Measurements from ENCODE around the gene GKAP1. TPM values are rescaled to one million over a fixed set of nuclear protein-coding genes. Genes with fewer than 3 reads are reported as not detected.
A peak's percentile ranks its signal among the peaks of the same experiment; 100 is the strongest.

The GKAP1 gene
- polyA plus RNA-seq, 1 of the 3 experiments (the other 2 are of a cell fraction), result 1.7 TPM

GRCh38 chr9:83715794-83716193, 101.8 kb downstream of the GKAP1 start (continued):
- TF ChIP-seq RFX5 (IDR thresholded peaks at IDR 0.05; ENCODE audit: low read length), result no peak
- TF ChIP-seq, protein P1, sequence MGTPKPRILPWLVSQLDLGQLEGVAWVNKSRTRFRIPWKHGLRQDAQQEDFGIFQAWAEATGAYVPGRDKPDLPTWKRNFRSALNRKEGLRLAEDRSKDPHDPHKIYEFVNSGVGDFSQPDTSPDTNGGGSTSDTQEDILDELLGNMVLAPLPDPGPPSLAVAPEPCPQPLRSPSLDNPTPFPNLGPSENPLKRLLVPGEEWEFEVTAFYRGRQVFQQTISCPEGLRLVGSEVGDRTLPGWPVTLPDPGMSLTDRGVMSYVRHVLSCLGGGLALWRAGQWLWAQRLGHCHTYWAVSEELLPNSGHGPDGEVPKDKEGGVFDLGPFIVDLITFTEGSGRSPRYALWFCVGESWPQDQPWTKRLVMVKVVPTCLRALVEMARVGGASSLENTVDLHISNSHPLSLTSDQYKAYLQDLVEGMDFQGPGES (IDR thresholded peaks at IDR 0.05; ENCODE audit: low read depth, low read length), result no peak
- no peak for TF ChIP-seq ZBTB33 (IDR thresholded peaks at IDR 0.05; ENCODE audit: borderline replicate concordance, low read depth)
- TF ChIP-seq EZH2phosphoT487 (IDR thresholded peaks at IDR 0.05; ENCODE audit: borderline replicate concordance, low read depth), result no peak

DNA sequence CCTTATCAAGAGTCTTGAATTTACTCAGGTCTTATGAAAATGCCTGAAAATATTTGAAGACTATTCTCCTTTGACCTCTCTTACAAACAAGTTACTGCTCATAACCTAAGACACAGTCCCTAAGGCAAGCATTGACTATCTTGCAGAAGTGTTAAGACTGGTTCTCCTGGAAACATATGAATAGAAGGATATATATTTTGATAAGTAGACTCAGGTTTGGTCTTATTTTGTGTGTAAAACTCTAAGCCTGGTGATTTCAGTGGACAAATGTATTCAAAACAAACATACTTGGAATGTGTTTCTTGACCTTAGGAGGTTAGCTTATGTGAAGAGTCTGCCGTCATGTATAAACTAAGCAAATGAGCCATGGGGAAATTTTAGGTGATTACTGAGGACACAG, 102.3 kb downstream of the GKAP1 start:
- Histone ChIP-seq H4K20me1 (ENCODE audit: insufficient read depth) (no peaks in the 10 kb centered on the region), H3K4me3 (ENCODE audit: low read depth in 2 of 2, low read length in 1 of 2) (no peak overlapping the region), H3K27me3 (ENCODE audit: insufficient read depth) (no peaks in the 10 kb centered on the region), H3K9me3 (no peaks in the 10 kb centered on the region), H3K4me1 (ENCODE audit: control insufficient read depth in 1 of 2, insufficient read depth in 2 of 2, low read depth in 1 of 2, low read length in 1 of 2) (no peaks in the 10 kb centered on the region), H3K9ac (no peak overlapping the region), H3K36me3 (replicated peaks in 1 of 2; ENCODE audit: control insufficient read depth in 1 of 2, insufficient read depth in 2 of 2, low read length in 1 of 2) (no peaks in the 10 kb centered on the region), H3K79me2 (ENCODE audit: insufficient read depth) (no peaks in the 10 kb centered on the region), H3F3A (replicated peaks; ENCODE audit: insufficient read depth) (no peaks in the 10 kb centered on the region), H3K27ac (ENCODE audit: low read depth in 2 of 2, low read length in 1 of 2) (no peak overlapping the region), H2AFZ (ENCODE audit: low read depth) (no peak overlapping the region), H3K4me2 (no peak overlapping the region), H3K9me2 (no peaks in the 10 kb centered on the region)
- ChIA-PET POLR2A (no interaction called here), CTCF (interaction anchor here (1.3 kb wide), 1 partner anchor 66 kb away, joined by 5 read pairs; no protein-coding TSS in a partner anchor)
- 72% methylated on average over 1 of the region's 1 CpG for WGBS (ENCODE audit: low lambda C conversion rate)
- TF ChIP-seq GATA2 (CRISPR knock-in tag; IDR thresholded peaks at IDR 0.05) (no peak), SIN3A (IDR thresholded peaks at IDR 0.05; ENCODE audit: borderline replicate concordance, low read depth, low read length) (no peak), ELF1 (IDR thresholded peaks at IDR 0.05) (no peak)
- no peak for DNase-seq

DNA sequence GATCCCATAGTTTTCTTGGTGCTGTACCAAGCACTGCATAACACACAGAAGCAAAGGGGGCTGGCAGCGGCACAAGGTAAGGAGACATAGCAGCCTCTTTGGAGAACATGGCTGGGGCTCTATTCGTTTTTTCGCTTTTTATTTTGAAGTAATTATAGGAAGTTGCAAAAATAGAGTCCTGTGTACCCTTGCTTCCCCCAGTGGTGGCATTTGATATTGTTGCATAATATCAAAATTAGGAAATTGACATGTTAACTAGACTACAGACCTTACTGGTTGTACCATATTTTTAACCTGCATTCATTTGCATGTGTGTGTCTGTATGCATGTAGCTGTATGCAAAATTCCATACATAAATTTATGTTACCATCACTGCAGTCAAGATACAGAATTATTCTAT, 103.2 kb downstream of the GKAP1 start:
- CTCF ChIA-PET, result interaction anchor here (1.3 kb wide), 1 partner anchor 65 kb away, joined by 5 read pairs; no protein-coding TSS in a partner anchor
- Histone ChIP-seq H3K4me2 (no peak overlapping the region), H3K79me2 (ENCODE audit: insufficient read depth) (peaks cover 1% of the 10 kb centered on the region; the same call in 1 of the 2 replicates), H3K4me1 (ENCODE audit: control insufficient read depth in 1 of 2, insufficient read depth in 2 of 2, low read depth in 1 of 2, low read length in 1 of 2) (no peaks in the 10 kb centered on the region), H3K9me2 (no peaks in the 10 kb centered on the region), H3F3A (replicated peaks; ENCODE audit: insufficient read depth) (no peaks in the 10 kb centered on the region), H3K27me3 (ENCODE audit: insufficient read depth) (no peaks in the 10 kb centered on the region), H3K36me3 (replicated peaks in 1 of 2; ENCODE audit: control insufficient read depth in 1 of 2, insufficient read depth in 2 of 2, low read length in 1 of 2) (no peaks in the 10 kb centered on the region), H3K9ac (no peak overlapping the region), H3K4me3 (ENCODE audit: low read depth in 2 of 2, low read length in 1 of 2) (no peak overlapping the region), H2AFZ (ENCODE audit: low read depth) (no peak overlapping the region), H3K27ac (ENCODE audit: low read depth in 2 of 2, low read length in 1 of 2) (no peak overlapping the region), H4K20me1 (ENCODE audit: insufficient read depth) (no peaks in the 10 kb centered on the region), H3K9me3 (no peaks in the 10 kb centered on the region)
- POLR2A ChIA-PET, result no interaction called here
- WGBS (ENCODE audit: low lambda C conversion rate), result 86% methylated on average over 3 of the region's 3 CpGs
- TF ChIP-seq YY1 (IDR thresholded peaks at IDR 0.05; ENCODE audit: low read depth), result no peak
- TF ChIP-seq CTCF (IDR thresholded peaks at IDR 0.05), result peak; percentile 52
- no peak for DNase-seq

Data from SK-N-SH (cell line).